GM18511 (cell line): Measurements from ENCODE around the gene RNF5.
"Not testable (repeated sequence)": the region's sequence is repeated elsewhere in the genome, so short reads cannot be mapped to it uniquely, and the experiment has no call there.

Experiments
- ATAC-seq: cut with Tn5 transposase; IDR thresholded peaks from one replicate; pipeline ENCODE4 v1.9.1; 2021; ENCODE audit warnings: mild to moderate bottlenecking, moderate library complexity; ENCODE audit not compliant: unreplicated experiment

The RNF5 gene

GRCh38 chr6:32177788-32178546 lies at the start of gene RNF5:
Gene RNF5 (plus strand): TSS chr6:32178405. CDS start chr6:32178512, 107 bp downstream.
- peak; percentile 83 for ATAC-seq

GRCh38 chr6:32128751-32129296 lies 49.4 kb upstream of the RNF5 start:
- no peak for ATAC-seq

DNA sequence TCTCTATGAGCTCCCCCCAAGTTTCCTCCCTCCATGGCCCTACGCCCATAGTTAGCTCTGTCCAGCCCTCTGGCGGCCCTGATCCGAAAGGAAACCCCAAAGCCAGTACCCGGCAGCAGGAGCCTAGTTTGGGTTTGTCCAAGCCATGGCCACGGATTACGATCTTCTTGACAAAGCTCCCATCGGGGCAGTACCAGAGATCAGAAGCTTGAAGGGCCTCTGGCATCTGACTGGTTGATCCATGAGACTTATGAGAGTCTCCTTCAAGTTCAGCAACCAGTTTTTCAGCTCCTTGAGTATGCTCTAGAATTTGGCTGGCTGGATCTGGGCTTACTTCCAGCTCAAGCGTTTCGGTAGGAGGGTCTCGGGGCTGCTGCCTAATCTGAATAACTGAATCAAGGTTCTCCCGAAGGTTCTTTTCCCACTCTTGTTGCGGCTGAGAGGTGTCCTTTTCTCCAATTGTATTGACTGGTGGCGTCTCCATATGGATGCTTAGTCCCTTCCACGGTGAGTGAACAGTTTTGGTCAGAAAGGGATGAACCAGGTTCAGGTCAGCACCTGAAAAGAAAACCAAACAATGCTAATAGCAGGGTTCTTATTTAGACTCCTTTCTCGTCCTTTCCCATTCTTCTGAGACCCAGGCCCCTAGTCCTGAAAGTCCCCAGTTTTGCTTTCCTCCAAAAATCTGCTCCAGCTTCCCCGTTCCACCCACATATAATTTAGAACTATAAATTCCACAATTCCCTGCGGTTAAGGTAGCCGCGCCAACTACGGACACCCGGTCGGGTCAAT lies 48.7 kb upstream of the RNF5 start:
- ATAC-seq: no peak

DNA sequence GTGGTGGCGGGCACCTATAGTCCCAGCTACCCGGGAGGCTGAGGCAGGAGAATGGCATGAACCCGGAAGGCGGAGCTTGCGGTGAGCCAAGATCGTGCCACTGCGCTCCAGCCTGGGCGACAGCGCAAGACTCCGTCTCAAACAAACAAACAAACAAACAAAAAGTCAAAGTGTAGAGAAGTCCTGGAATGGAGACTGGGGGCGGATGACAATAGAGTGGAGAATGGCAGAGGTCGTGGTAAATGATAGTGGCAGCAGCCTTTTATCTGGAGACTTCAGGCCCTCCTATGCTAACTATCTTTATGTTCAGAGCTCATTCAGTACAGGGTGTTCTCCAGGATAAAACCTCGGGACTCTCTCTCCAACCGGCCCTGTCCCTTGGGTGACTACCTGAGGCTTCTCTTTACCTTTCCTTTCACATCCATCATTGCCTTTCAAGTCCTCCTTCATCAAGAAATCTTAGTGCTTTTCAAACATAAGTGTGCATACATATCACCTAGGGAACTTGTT lies 46.7 kb upstream of the RNF5 start:
- no peak for ATAC-seq

- ATAC-seq: no peak
Measured at GRCh38 chr6:32132110-32132509, 46.1 kb upstream of the RNF5 start.

- ATAC-seq: no peak
Measured at GRCh38 chr6:32133786-32134185, 44.4 kb upstream of the RNF5 start.

DNA sequence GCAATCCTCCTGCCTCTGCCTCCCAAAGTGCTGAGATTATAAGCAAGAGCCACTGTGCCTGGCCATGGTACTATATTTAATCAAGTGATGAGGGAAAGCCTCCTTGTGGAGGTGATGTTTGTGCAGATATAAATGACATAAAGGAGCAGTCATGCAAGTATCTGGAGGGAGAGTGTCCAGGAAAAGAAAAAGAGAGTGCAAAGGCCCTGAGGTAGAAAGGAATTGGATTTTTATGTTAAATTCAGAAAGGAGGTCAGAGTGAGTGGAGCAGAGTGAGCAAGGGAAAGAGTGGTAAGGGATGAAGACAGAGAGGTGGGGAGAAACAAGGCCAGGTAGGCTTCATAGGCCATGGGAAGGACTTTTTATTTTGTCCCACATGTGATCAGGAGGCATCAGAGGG lies 40.8 kb upstream of the RNF5 start:
- no peak for ATAC-seq

DNA sequence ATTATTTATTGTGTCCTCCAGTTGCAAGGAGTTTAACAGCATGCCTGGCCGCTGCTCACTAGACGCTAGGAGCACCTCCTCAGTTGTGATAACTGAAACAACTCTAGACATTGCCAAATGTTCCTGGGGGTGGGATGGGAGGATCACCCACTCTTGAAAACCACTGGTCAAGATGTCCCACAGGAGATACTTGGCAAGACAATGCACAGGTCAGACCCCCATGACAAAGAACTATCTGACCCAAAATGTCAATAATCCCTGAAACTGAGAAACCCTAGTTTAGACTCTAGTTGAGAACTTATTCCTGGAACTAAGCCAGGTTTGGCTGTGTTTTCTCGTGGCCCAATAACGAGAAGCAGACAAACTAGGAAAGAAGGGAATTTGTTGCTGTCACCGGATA lies 38.6 kb upstream of the RNF5 start:
- no peak for ATAC-seq

DNA sequence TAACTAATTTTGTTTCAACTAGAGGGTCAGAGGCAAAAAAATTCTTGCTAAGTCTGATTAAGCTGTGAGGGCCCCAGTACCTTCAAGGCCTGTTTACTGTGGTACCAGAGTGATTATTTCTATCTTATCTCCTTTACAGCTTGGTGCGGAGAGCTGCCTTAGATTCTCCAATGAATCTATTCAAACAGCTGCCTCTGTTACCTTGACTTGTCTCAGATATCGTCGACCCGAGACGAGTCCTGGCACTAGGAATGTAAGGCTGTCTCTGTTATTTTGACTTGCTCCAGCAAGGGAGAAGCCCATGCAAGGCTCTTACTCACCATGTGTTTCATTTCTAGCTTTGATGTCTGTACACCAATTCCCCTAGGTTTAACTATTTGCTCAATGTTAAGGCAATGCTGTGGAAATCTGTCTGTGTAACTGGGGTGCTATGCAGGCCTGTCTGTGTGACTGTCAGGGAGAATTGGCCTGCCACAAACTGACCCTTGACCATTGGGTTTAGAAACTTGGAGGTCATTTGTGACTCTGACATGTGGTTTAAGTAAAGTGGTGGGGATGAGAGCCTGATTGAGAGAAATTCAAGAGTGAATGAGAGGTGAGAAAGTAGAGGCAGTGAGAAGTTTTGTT lies 37.7 kb upstream of the RNF5 start:
- no peak for ATAC-seq

DNA sequence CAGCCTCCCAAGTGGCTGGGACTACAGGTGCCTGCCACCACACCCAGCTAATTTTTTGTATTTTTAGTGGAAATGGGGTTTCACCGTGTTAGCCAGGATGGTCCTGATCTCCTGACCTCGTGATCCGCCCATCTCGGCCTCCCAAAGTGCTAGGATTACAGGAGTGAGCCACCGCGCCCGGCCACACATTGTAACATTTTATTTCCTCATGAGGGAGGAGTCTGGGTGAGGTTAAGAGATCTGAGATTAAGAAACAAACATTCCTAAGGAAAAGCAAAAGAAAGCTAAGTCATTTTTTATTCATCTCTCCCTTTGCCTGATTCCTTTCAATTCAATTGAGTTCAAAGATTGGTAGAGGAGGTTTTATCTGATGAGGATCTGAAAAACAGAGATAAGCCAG lies 34.0 kb upstream of the RNF5 start:
- ATAC-seq: not testable (repeated sequence)

- ATAC-seq: no peak
Measured at GRCh38 chr6:32146287-32146686, 31.9 kb upstream of the RNF5 start.

- no peak for ATAC-seq
Measured at GRCh38 chr6:32146687-32147086, 31.5 kb upstream of the RNF5 start.

DNA sequence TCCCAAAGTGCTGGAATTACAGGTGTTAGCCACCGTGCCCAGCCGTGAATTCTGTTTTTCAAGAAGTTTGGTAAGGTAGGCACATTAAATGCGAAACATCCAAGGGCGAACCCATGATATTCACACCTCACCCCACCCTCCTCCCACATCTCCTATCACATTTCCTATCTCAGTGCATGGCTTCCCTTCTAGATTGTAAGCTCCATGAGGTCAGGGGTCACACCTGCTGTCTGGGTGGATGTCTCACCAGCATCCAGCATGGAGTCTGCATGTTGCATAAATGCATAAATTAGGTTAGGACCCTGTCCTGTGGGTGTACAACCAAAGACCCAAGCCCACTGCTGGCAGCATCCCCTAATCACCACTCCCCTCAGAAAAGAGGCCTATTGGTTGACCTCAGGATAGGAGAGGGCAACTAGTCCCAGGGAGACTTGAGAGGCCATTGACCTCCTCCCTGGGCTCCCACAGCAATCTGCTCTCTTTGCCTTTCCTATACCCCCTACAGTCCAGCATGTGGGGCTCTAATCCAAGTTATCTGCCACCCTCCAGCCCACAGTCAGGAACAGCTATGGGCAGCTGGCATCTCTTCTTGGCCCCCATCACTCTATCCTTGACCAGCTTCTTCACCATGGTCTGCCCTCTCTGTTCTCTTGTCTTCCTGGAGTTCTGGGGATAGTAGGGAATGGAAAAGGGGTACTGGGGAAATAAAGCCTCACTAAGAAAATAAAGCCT lies 30.6 kb upstream of the RNF5 start:
- ATAC-seq: no peak

DNA sequence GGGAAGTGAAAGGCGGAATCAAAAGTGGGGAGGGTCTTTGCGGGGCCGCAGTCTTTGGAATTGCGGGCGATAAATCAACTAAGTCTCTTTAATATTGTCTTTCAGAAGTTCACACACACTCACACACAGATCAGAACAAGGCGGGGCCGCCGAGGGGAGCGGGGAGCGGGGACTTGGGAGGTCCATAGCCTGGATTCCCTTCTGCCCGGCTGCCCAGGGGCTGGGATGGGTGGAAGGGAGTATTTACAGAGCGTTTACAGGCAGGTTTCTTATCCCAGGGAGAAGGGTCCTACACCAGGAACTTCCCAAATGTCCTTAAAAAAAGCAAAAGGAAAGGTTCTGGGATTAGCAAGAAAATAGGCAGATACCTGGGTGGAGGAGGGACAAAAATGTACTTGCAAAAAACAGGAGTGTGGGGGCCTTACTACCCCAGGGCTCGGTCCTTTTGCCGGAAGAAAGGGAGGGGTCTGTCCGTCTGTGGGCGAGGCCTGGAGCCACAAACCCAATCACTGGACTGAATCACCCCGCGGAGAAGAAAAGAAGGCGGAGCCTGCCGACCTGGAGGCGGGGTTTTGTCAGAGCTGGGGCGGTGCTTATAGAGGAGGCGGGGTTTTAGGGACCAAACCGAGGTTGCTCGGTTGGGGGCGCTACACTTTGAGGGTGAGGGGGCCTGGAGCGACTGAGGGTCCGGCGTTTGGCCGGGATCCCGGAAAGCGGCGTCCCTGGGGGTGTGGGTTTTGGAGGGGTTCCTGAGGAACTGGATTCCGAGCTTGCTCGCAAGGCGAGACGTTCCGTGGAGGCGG lies 29.7 kb upstream of the RNF5 start:
- no peak for ATAC-seq

DNA sequence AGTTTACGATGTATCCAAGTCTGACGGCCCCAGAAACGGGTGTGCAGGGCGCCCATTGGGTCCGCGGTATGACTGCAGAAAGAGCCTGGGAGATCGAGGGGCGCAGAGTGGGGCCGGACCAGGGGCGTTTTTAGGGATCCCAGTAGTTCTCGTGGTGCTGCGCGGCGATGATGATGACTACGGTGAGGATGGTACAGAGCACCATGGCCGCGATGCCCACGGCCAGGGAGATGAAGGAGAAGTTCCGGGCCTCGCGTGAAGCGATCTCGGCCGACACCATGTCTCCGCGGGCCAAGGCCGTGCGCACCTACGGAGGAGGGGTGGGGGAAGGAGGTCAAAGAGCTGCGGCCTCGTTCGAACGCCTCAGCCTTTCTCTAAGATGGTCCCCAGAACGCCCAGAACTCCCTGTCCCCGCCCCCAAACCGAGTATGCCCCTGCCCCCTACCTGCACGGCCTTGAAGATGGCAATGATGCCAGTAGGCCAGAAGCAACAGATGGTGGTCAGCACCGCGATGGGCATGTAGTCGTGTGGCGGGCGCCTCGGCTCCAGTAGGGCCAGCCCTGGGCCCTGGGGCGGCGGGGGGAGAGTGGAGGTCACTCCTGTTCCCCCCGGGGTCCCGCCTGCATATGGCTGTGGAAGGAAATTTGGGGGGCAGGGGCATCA lies 29.0 kb upstream of the RNF5 start:
- no peak for ATAC-seq

DNA sequence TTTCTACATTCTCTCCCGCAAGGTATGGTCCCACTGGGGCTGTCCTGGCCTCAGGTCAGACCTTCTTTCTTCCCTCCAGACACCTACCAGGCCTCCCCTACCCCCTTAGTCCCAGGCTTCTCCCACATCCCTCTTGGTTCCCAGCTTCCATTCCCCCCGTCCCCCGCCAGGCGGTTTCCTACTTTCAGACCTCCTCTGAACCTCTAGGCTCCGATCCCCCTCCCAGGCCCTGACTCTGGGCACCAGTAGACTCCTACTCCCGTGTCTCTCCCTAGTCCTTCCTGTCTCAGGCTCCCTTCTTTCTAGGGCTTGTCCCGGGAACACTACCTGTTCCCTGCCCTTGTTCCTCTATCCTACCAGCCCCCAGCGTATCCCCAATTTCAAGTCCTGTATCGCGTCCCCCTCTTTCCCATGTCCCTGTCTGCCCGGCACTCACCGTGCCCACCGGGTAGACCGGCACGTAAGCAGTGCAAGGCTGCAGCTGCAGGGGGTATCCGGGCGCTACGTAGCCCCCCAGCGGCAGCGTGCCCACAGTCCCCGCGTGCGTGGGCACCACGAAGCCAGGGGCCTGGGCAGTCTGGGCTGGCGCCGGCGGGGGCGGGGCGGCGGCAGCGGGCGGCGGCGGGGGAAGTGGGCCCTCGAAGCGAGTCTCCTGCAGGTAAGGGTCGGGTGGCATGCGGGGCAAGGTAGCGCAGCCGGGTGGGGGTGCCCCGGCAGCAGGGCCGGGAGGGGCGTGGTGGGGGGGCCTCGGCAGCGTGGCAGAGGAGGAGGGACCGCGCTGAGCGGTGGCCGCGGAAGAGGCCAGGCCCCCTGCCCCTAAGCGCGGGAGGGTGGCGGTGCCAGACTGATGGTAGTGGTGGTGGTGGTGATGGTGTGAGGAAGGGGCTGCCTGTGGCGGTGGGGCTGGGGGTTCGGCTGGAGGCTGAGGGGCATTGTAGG lies 28.0 kb upstream of the RNF5 start:
- ATAC-seq: no peak

DNA sequence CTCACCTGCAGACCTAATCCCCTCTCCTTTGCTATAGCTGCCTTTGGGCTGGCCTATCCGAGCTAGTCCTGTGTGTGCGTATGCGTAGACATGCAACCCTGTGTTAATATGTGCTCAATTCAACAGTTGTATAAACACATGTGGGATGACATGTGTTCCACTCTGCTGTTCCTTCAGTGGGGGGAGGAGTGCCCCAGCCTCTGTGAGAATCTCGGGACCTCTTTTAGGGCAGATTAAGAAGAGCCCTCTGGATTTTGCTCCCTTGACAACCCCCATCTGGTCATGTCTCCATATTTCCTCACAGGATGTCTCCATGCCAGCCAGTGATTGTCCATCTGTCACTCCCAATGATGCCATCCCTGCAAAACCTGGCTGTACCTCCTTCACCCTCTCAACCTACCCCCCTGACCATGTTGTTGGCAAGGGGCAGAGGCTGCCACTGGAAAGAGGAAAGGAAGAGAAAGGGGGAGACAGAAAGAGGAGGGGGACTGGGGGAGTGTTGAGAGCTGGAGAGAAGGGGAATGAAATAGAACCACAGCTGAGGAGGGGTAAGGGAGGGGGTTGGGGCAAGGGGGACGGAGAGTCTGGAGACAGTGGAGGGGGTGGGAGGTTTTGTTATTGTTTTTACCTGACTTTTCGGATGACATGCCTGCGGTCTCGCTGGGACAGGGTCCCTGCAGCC lies 26.9 kb upstream of the RNF5 start:
- no peak for ATAC-seq
